Lung microvascular endothelial cell (primary cell): ENCODE measurements around the gene CLMN. TPM values are rescaled to one million over a fixed set of nuclear protein-coding genes. Genes with fewer than 3 reads are reported as not detected.

Experiments used
- DNase-seq, 2 donors: peaks; one replicate each; pipeline versions ENCODE4 v3.0.0 to v3.0.0-alpha.2; 2010; ENCODE audit warnings: low read depth in 2 of 2
- total RNA-seq: library from RNA; depleted of rRNA; stranded (reverse); fragments of >200 nt; gene quantifications from 2 replicates; pipeline ENCODE4 v1.2.1, GENCODE V29; 2014

Gene CLMN
- total RNA-seq, 1 donor from 2014 or later = 0.20 TPM

- DNase-seq = no peak
Observed at GRCh38 chr14:95341564-95341963, 21.9 kb upstream of the CLMN start.

GRCh38 chr14:95341115-95341514 is 21.4 kb upstream of the CLMN start:
- DNase-seq = no peak

- DNase-seq = no peak
Observed at GRCh38 chr14:95340201-95340697, 20.5 kb upstream of the CLMN start.

- no peak for DNase-seq
Observed at GRCh38 chr14:95339301-95339865, 19.7 kb upstream of the CLMN start.

GRCh38 chr14:95338436-95338835 is 18.7 kb upstream of the CLMN start:
- no peak for DNase-seq

GRCh38 chr14:95337041-95337595 is 17.4 kb upstream of the CLMN start:
- no peak for DNase-seq

GRCh38 chr14:95336192-95336760 is 16.6 kb upstream of the CLMN start:
- DNase-seq = no peak

- DNase-seq = no peak
Observed at GRCh38 chr14:95335071-95335470, 15.4 kb upstream of the CLMN start.

GRCh38 chr14:95334044-95334443 is 14.3 kb upstream of the CLMN start:
- no peak for DNase-seq

GRCh38 chr14:95332641-95333040 is 12.9 kb upstream of the CLMN start:
- no peak for DNase-seq

- DNase-seq = no peak
Observed at GRCh38 chr14:95331708-95332408, 12.2 kb upstream of the CLMN start.

GRCh38 chr14:95330591-95331370 is 11.1 kb upstream of the CLMN start:
- DNase-seq = no peak

GRCh38 chr14:95329941-95330340 is 10.2 kb upstream of the CLMN start:
- DNase-seq = no peak

GRCh38 chr14:95328729-95329503 is 9.2 kb upstream of the CLMN start:
- DNase-seq = no peak

GRCh38 chr14:95327558-95328374 is 8.1 kb upstream of the CLMN start:
- no peak for DNase-seq

- DNase-seq = no peak
Observed at GRCh38 chr14:95326987-95327386, 7.3 kb upstream of the CLMN start.

GRCh38 chr14:95323917-95324316 is 4.2 kb upstream of the CLMN start:
- DNase-seq = no peak

- DNase-seq = no peak
Observed at GRCh38 chr14:95323361-95323760, 3.7 kb upstream of the CLMN start.

GRCh38 chr14:95322651-95323050 is 2.9 kb upstream of the CLMN start:
- DNase-seq = no peak
